GM19324 (cell line): ENCODE results near the gene MAP1LC3B.

Source experiments
- ATAC-seq: cut with Tn5 transposase; IDR thresholded peaks from one replicate; pipeline ENCODE4 v1.9.1; 2021; ENCODE audit warnings: mild to moderate bottlenecking, moderate library complexity; ENCODE audit not compliant: unreplicated experiment, low FRiP score

Gene MAP1LC3B

DNA sequence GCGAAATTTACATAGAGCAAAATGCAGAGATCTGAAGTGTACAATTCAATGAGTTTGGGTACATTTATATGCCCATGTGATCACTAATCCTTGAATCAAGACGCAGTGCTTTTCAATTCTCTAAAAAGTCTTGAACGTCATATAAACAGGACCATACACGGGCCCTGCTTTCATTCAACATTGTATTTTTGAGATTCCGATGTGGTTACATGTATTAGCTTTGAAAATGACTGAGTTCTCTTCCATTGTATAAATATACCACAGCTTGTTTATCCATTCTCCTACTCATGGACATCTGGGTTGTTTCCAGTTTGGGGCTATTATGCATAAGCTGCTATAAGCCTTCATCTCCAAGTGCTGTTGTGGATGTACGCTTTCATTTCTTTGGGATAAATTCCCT is 55.2 kb downstream of the MAP1LC3B start:
- ATAC-seq, result no peak

- ATAC-seq, result no peak
These were observed 56.7 kb downstream of the MAP1LC3B start for GRCh38 chr16:87448866-87449265.

DNA sequence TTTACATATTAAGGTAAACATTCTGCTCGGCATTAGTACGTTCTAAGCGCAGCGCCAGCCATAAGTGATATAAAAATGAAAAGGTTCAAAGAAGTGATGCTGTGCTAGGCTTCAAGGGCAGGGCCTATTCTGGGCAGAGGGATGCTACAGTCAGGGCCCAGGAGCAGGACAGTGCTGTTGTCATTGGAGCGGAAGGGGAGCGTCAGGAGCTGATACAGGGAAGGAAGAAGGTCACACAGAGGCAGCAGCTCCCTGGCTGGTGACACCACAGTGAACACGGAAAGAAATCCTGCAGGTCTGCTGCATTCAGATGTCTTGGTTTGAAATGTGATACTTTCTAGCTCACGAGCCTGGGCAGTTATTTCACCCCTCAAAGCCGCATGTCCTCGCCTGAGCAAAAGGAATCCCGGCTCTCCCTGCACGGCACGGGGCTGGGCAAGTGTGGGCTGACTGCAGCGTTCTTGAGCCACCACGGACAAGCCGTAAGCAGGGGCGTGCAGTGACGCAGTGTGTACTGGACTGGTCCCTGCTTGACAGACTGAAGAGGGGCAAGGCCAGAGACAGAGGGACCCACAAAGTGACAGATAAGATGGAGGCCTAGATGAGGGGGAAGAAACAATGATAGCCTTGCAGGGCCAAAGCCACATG is 59.6 kb downstream of the MAP1LC3B start:
- no peak for ATAC-seq

DNA sequence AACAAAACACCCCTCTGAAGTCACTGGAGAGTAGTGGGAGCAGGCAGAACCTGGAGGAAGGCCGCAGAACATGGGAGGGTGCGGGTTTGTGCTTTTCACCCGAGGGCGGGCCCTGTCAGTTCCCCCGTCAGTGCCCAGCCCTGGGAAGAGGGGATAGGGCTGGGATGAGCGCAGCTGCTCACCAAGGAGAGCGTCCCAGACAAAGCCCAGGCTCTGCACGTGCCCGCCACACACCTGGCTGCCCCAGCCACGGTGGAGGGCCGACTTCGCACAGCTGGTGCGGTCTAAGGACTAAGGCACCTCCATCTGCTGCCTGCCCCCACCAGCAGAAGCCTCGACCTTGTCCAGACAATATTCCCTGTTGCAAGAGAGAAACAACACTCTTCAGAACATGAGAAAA is 61.2 kb downstream of the MAP1LC3B start:
- no peak for ATAC-seq
